ENCODE results near the gene CHRNA9.
"Not testable (repeated sequence)": the region's sequence is repeated elsewhere in the genome, so short reads cannot be mapped to it uniquely, and the experiment has no call there.

The CHRNA9 gene

GRCh38 chr4:40349561-40350198, 14.5 kb downstream of the CHRNA9 start:
- DNase-seq = no peak

- DNase-seq = no peak
These were observed 15.6 kb downstream of the CHRNA9 start for GRCh38 chr4:40350627-40351227.

GRCh38 chr4:40354158-40354557, 19.0 kb downstream of the CHRNA9 start:
- DNase-seq = no peak

- DNase-seq = no peak
These were observed 20.0 kb downstream of the CHRNA9 start for GRCh38 chr4:40355131-40355530.

GRCh38 chr4:40357738-40358137, 22.6 kb downstream of the CHRNA9 start:
- no peak for DNase-seq

GRCh38 chr4:40361338-40361737, 26.2 kb downstream of the CHRNA9 start:
- no peak for DNase-seq

- DNase-seq = no peak
These were observed 28.3 kb downstream of the CHRNA9 start for GRCh38 chr4:40363382-40363920.

GRCh38 chr4:40363945-40364344, 28.8 kb downstream of the CHRNA9 start:
- DNase-seq = no peak

- DNase-seq = no peak
These were observed 30.6 kb downstream of the CHRNA9 start for GRCh38 chr4:40365766-40366165.

- DNase-seq = no peak
These were observed 32.3 kb downstream of the CHRNA9 start for GRCh38 chr4:40367451-40367850.

GRCh38 chr4:40369437-40370274, 34.5 kb downstream of the CHRNA9 start:
- no peak for DNase-seq

GRCh38 chr4:40372651-40373050, 37.5 kb downstream of the CHRNA9 start:
- DNase-seq = no peak

GRCh38 chr4:40373636-40374035, 38.5 kb downstream of the CHRNA9 start:
- DNase-seq = no peak

- DNase-seq = no peak
These were observed 40.0 kb downstream of the CHRNA9 start for GRCh38 chr4:40375095-40375494.

GRCh38 chr4:40375620-40376019, 40.5 kb downstream of the CHRNA9 start:
- DNase-seq = no peak

- no peak for DNase-seq
These were observed 42.6 kb downstream of the CHRNA9 start for GRCh38 chr4:40377512-40378365.

- DNase-seq = no peak
These were observed 43.5 kb downstream of the CHRNA9 start for GRCh38 chr4:40378619-40379018.

GRCh38 chr4:40379248-40379647, 44.1 kb downstream of the CHRNA9 start:
- DNase-seq = no peak

GRCh38 chr4:40380647-40381046, 45.5 kb downstream of the CHRNA9 start:
- DNase-seq = no peak

- no peak for DNase-seq
These were observed 53.1 kb downstream of the CHRNA9 start for GRCh38 chr4:40388239-40388638.

- DNase-seq = no peak
These were observed 54.9 kb downstream of the CHRNA9 start for GRCh38 chr4:40389986-40390385.

GRCh38 chr4:40392241-40392640, 57.1 kb downstream of the CHRNA9 start:
- DNase-seq = not testable (repeated sequence)

GRCh38 chr4:40394236-40394635, 59.1 kb downstream of the CHRNA9 start:
- no peak for DNase-seq
